ENCODE results near the gene GTF3A.

GRCh38 chr13:27442071-27442647 lies 17.7 kb downstream of the GTF3A start:
- no peak for TF ChIP-seq POLR2AphosphoS5 (IDR thresholded peaks at IDR 0.05)
- TF ChIP-seq CTCF (IDR thresholded peaks at IDR 0.05), result no peak
